ENCODE measurements around the gene B3GNT5.

Gene B3GNT5

GRCh38 chr3:183319371-183319770 lies 66.3 kb downstream of the B3GNT5 start:
- no peaks in the 10 kb centered on the region for H3K36me3 ChIP-seq (ENCODE audit: control insufficient read depth, insufficient read depth, low read length)
- H3K27ac ChIP-seq (ENCODE audit: low read depth, low read length, severe bottlenecking): no peak overlapping the region
- H3K4me1 ChIP-seq (ENCODE audit: control insufficient read depth, insufficient read depth, low read length, poor library complexity, severe bottlenecking): no peaks in the 10 kb centered on the region
- no peak overlapping the region for H3K4me3 ChIP-seq (ENCODE audit: extremely low read depth, insufficient read depth, low read length, poor library complexity, severe bottlenecking)
- H3K9me3 ChIP-seq (ENCODE audit: control insufficient read depth, low read length): no peaks in the 10 kb centered on the region

All from mesodermal cell (in vitro differentiated cells).